ENCODE measurements around the gene EXO1. TPM values are rescaled to one million over a fixed set of nuclear protein-coding genes. Genes with fewer than 3 reads are reported as not detected.
A peak's percentile ranks its signal among the peaks of the same experiment; 100 is the strongest.

The EXO1 gene
- total and polyA plus RNA-seq, 9 of the 15 experiments (the other 6 are each of a cell fraction or from before 2014, with no cell fraction given) = 36.0 to 125 (median 83.9) TPM

- POLR2A ChIA-PET = no interaction called here
- CTCF ChIA-PET (ENCODE audit: low intra/inter-chr PET ratio) = no interaction called here
- in situ Hi-C loops (cut with MboI) (no loop called here), intact Hi-C loops (cut with micrococcal nuclease) (no loop called here)
- no peak overlapping the region for H3K9ac ChIP-seq (ENCODE audit: insufficient read depth in 1 of 2, low read depth in 2 of 2, low read length in 2 of 2)
- DNase-seq (ENCODE audit: extremely low read depth in 1 of 4, low spot score in 3 of 4) (no peak), FAIRE-seq (no peak), ATAC-seq (no peak)
- no peak overlapping the region for H3K4me2 ChIP-seq (ENCODE audit: insufficient read depth, low read length)
- H4K20me1 ChIP-seq (replicated peaks; ENCODE audit: control insufficient read depth, insufficient read depth, low read length) = no peaks in the 10 kb centered on the region
- H2AFZ ChIP-seq (ENCODE audit: low read depth, low read length) = peak overlapping the region; percentile 52
- H3K4me1 ChIP-seq (replicated peaks in 1 of 2; ENCODE audit: control insufficient read depth in 2 of 2, insufficient read depth in 2 of 2, low read length in 2 of 2) = peaks cover 12 to 36% of the 10 kb centered on the region in 2 experiments
- H3K9me1 ChIP-seq (ENCODE audit: control insufficient read depth, insufficient read depth, low read length) = no peaks in the 10 kb centered on the region
- H3K27ac ChIP-seq (ENCODE audit: extremely low read depth, low read depth, low read length) = no peak overlapping the region
- H3K27me3 ChIP-seq (ENCODE audit: control insufficient read depth in 2 of 2, insufficient read depth in 2 of 2, low read length in 2 of 2) = no peaks in the 10 kb centered on the region
- H3K36me3 ChIP-seq (ENCODE audit: control insufficient read depth, insufficient read depth, low read length) = no peaks in the 10 kb centered on the region
- H3K9me3 ChIP-seq (replicated peaks; ENCODE audit: control insufficient read depth, insufficient read depth, low read depth, low read length) = no peaks in the 10 kb centered on the region
- 62% methylated on average over 2 of the region's 2 CpGs for WGBS (ENCODE audit: insufficient coverage, low coverage, missing lambda C conversion rate)
- no peak overlapping the region for H3K4me3 ChIP-seq
- BruUV-seq (replicated peaks) = no TSS peak
- no peaks in the 10 kb centered on the region for H3K79me2 ChIP-seq (ENCODE audit: control insufficient read depth, insufficient read depth, low read length)
- no peak for TF ChIP-seq MECOM (CRISPR knock-in tag; IDR thresholded peaks at IDR 0.05)
- no peak for TF ChIP-seq ELF2 (CRISPR knock-in tag; IDR thresholded peaks at IDR 0.05)
- TF ChIP-seq NFE2L1 (tag; IDR thresholded peaks at IDR 0.05; ENCODE audit: borderline replicate concordance, low read depth) = no peak
These were observed 39.7 kb upstream of the EXO1 start for GRCh38 chr1:241808265-241808664.

DNA sequence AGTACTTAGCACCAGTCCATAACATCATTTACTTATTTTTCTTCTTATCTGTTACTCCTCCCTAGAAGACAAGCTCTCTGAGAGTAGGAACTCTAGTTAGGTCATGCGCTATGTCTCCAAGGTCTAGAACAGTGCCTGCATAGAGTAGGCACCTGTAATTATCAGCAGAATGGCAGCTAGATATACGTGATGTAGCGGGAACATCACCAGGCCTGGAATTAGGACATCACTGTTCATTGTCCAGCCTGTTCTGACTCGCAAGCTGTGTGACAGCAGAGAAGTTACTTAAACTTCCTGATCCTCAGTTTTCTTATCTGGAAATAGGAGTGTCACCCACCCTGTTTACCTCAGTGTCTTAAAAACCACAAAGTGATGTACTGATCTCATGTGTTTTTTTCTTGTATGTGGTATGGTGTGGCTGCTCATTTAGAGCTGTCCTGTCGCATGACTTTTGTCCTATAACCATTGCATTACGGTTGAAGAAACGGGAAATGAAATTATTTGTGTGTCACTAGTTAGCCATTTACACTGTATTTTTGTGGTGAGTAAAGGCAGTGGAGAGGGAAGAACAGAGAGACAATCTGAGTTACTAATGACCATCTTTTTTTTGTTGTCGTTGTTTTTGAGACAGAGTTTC lies 37.1 kb upstream of the EXO1 start:
- no peaks in the 10 kb centered on the region for H3K9me3 ChIP-seq (replicated peaks; ENCODE audit: control insufficient read depth, insufficient read depth, low read depth, low read length)
- no peaks in the 10 kb centered on the region for H3K9me1 ChIP-seq (ENCODE audit: control insufficient read depth, insufficient read depth, low read length)
- FAIRE-seq = no peak
- no peak for ATAC-seq
- peaks cover 12 to 36% of the 10 kb centered on the region in 2 experiments for H3K4me1 ChIP-seq (replicated peaks in 1 of 2; ENCODE audit: control insufficient read depth in 2 of 2, insufficient read depth in 2 of 2, low read length in 2 of 2)
- 80% methylated on average over 8 of the region's 8 CpGs for WGBS (ENCODE audit: insufficient coverage, low coverage, missing lambda C conversion rate)
- H3K4me2 ChIP-seq (ENCODE audit: insufficient read depth, low read length) = no peak overlapping the region
- H4K20me1 ChIP-seq (replicated peaks; ENCODE audit: control insufficient read depth, insufficient read depth, low read length) = no peaks in the 10 kb centered on the region
- BruUV-seq (replicated peaks) = no TSS peak
- in situ Hi-C loops (cut with MboI) (no loop called here), intact Hi-C loops (cut with micrococcal nuclease) (no loop called here)
- no peaks in the 10 kb centered on the region for H3K36me3 ChIP-seq (ENCODE audit: control insufficient read depth, insufficient read depth, low read length)
- no peaks in the 10 kb centered on the region for H3K79me2 ChIP-seq (ENCODE audit: control insufficient read depth, insufficient read depth, low read length)
- CTCF ChIA-PET (ENCODE audit: low intra/inter-chr PET ratio) = no interaction called here
- POLR2A ChIA-PET = interaction anchor here (0.7 to 1.1 kb wide), 2 partner anchors 9 to 40 kb away, joined by 3 to 4 read pairs; no protein-coding TSS in a partner anchor
- no peak for DNase-seq (ENCODE audit: extremely low read depth in 1 of 4, low spot score in 3 of 4)
- H3K9ac ChIP-seq (ENCODE audit: insufficient read depth in 1 of 2, low read depth in 2 of 2, low read length in 2 of 2) = no peak overlapping the region
- no peak overlapping the region for H3K27ac ChIP-seq (ENCODE audit: extremely low read depth, low read depth, low read length)
- no peak overlapping the region for H3K4me3 ChIP-seq
- H2AFZ ChIP-seq (ENCODE audit: low read depth, low read length) = peak overlapping the region; percentile 35
- H3K27me3 ChIP-seq (ENCODE audit: control insufficient read depth in 2 of 2, insufficient read depth in 2 of 2, low read length in 2 of 2) = no peaks in the 10 kb centered on the region
- peak; percentile 52 for TF ChIP-seq ZFP36 (IDR thresholded peaks at IDR 0.05; ENCODE audit: low read depth, low read length, partially characterized antibody)
- TF ChIP-seq CHCHD3 (CRISPR knock-in tag; IDR thresholded peaks at IDR 0.05) = no peak
- TF ChIP-seq SFPQ (IDR thresholded peaks at IDR 0.05; ENCODE audit: low read depth, low read length) = no peak
- TF ChIP-seq ZNF589 (CRISPR knock-in tag; IDR thresholded peaks at IDR 0.05; ENCODE audit: low read depth) = no peak
- no peak for TF ChIP-seq HSF4 (CRISPR knock-in tag; IDR thresholded peaks at IDR 0.05; ENCODE audit: borderline replicate concordance)
- TF ChIP-seq ETS2 (tag; IDR thresholded peaks at IDR 0.05; ENCODE audit: borderline replicate concordance, poor library complexity, severe bottlenecking) = no peak
- TF ChIP-seq JUND (IDR thresholded peaks at IDR 0.05; ENCODE audit: borderline replicate concordance, low read depth, low read length) = no peak
- TF ChIP-seq JUND (tag; IDR thresholded peaks at IDR 0.05; ENCODE audit: borderline replicate concordance, low read depth, low read length) = 0 out of 3 replicates have a peak, but pooled peaks have one; percentile 24
- peak in 1 of 2 experiments; percentile 32; a peak in 1 of 4 replicates for TF ChIP-seq TRIM24 (IDR thresholded peaks at IDR 0.05)
- TF ChIP-seq, protein P1, sequence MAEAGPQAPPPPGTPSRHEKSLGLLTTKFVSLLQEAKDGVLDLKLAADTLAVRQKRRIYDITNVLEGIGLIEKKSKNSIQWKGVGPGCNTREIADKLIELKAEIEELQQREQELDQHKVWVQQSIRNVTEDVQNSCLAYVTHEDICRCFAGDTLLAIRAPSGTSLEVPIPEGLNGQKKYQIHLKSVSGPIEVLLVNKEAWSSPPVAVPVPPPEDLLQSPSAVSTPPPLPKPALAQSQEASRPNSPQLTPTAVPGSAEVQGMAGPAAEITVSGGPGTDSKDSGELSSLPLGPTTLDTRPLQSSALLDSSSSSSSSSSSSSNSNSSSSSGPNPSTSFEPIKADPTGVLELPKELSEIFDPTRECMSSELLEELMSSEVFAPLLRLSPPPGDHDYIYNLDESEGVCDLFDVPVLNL (CRISPR knock-in tag; IDR thresholded peaks at IDR 0.05; ENCODE audit: low read depth) = no peak
